Uterus (tissue), 4 donors: ENCODE measurements around the gene ZNF512B. TPM values are rescaled to one million over a fixed set of nuclear protein-coding genes. Genes with fewer than 3 reads are reported as not detected.

Experiments
- DNase-seq, 2 donors: peaks; one replicate each; pipeline ENCODE4 v3.0.0-alpha.2; 2019 to 2020
- H3K27ac ChIP-seq, 2 donors: fragments of 200-600 bp; sonication (generic); 1 replicate in 1 of 2; 2 replicates in 1 of 2; pipeline ENCODE4 v1.5.1; 2016 to 2018
- H3K27me3 ChIP-seq, 2 donors: fragments of 200-600 bp; sonication (generic); one replicate each; pipeline ENCODE4 v1.5.1; 2018 to 2019; ENCODE audit warnings: control low read depth in 1 of 2
- H3K36me3 ChIP-seq, 2 donors: fragments of 200-600 bp; sonication (generic); one replicate each; pipeline ENCODE4 v1.5.1; 2019; ENCODE audit warnings: control low read depth in 1 of 2
- H3K4me1 ChIP-seq, 2 donors: fragments of 200-600 bp; sonication (generic); one replicate each; pipeline ENCODE4 v1.5.1; 2018 to 2019; ENCODE audit warnings: control low read depth in 1 of 2
- H3K4me3 ChIP-seq, 2 donors: fragments of 200-600 bp; sonication (generic); 1 replicate in 1 of 2; 2 replicates in 1 of 2; pipeline ENCODE4 v1.5.1; 2018 to 2019; ENCODE audit warnings: mild to moderate bottlenecking in 1 of 2
- H3K9me3 ChIP-seq, 2 donors: fragments of 200-600 bp; sonication (generic); one replicate each; pipeline ENCODE4 v1.5.1; 2019; ENCODE audit warnings: control low read depth in 1 of 2
- POLR2A ChIP-seq, 2 donors: fragments of 450-650 bp; IDR thresholded peaks; one replicate each; pipeline ENCODE4 v1.6.1; 2016; ENCODE audit warnings: antibody characterized with exemption in 2 of 2, mild to moderate bottlenecking in 1 of 2, moderate library complexity in 1 of 2
- intact Hi-C: fragments of 100-400 bp; cut with DNase I; formaldehyde crosslinking; loops from one replicate; pipeline ENCODE4 v1.15.1; 2023; ENCODE audit warnings: low total_unique reads
- total RNA-seq, 4 donors: library from RNA; depleted of rRNA in 3 of 4; stranded (reverse); fragments of >200 nt in 3 of 4; gene quantifications; one replicate each; pipeline versions ENCODE4 v1.1.0 to v1.2.4, GENCODE V29; 2014 to 2023
- TF ChIP-seq, protein P1 (sequence below), 4 experiments: fragments of 200-600 bp in 2 of 4; fragments of 450-650 bp in 2 of 4; sonication (generic) in 2 of 4; IDR thresholded peaks; one replicate each; pipeline ENCODE4 v1.5.1; 2016 to 2019; ENCODE audit warnings: antibody characterized with exemption in 4 of 4, mild to moderate bottlenecking in 2 of 4, moderate library complexity in 1 of 4
- donor health status: DM: yes; HTN: yes; CAD: no.

The ZNF512B gene
- total RNA-seq, 4 donors from 2014 or later, result 4.7 to 23.3 (median 17.4) TPM

DNA sequence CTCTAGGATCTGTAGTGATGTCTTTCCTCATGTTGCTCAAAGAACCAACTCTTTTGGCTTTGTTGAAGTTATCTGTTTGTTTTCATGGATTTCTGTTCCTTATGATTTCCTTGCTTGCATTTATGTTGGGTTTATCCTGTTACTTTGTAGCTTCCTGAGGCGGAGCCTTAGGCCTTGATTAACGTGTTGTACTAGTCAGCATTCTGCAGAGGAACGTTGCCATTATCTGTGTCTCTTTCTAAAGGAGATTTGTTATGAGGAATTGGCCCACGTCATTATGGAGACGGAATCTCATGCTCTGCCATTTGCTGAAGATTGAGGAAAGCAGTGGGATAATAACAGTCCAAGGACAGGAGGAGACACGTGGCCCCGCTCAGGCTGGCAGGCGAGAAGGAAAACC lies 43.4 kb downstream of the ZNF512B start:
- Histone ChIP-seq H3K36me3 (no peaks in the 10 kb centered on the region), H3K27ac (no peak overlapping the region), H3K4me1 (no peaks in the 10 kb centered on the region), H3K4me3 (no peak overlapping the region), H3K9me3 (no peaks in the 10 kb centered on the region), H3K27me3 (no peaks in the 10 kb centered on the region)
- TF ChIP-seq POLR2A (IDR thresholded peaks at IDR 0.05), result no peak
- TF ChIP-seq, protein P1, sequence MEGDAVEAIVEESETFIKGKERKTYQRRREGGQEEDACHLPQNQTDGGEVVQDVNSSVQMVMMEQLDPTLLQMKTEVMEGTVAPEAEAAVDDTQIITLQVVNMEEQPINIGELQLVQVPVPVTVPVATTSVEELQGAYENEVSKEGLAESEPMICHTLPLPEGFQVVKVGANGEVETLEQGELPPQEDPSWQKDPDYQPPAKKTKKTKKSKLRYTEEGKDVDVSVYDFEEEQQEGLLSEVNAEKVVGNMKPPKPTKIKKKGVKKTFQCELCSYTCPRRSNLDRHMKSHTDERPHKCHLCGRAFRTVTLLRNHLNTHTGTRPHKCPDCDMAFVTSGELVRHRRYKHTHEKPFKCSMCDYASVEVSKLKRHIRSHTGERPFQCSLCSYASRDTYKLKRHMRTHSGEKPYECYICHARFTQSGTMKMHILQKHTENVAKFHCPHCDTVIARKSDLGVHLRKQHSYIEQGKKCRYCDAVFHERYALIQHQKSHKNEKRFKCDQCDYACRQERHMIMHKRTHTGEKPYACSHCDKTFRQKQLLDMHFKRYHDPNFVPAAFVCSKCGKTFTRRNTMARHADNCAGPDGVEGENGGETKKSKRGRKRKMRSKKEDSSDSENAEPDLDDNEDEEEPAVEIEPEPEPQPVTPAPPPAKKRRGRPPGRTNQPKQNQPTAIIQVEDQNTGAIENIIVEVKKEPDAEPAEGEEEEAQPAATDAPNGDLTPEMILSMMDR (IDR thresholded peaks at IDR 0.05), result no peak
- intact Hi-C loops, result no loop called here
- no peak for DNase-seq

DNA sequence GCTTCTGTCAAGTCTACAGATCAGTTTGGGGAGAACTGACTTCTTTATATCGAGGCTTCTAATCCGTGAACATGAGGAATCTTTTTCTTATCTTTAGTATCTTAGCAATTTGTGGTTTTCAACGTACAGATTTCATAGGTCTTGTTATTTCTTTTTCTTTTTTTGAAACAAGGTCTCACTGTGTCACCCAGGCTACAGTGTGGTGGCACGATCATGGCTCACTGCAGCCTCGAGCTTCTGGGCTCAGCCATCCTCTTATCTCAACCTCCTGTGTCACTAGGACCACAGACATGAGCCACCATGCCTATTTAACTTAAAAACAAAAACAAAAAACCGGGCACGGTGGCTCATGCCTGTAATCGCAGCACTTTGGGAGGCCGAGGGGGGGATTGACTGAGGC lies 45.5 kb downstream of the ZNF512B start:
- DNase-seq, result no peak
- no peaks in the 10 kb centered on the region for H3K9me3 ChIP-seq
- H3K4me1 ChIP-seq, result no peaks in the 10 kb centered on the region
- no peaks in the 10 kb centered on the region for H3K36me3 ChIP-seq
- no peak overlapping the region for H3K4me3 ChIP-seq
- intact Hi-C loops, result no loop called here
- H3K27ac ChIP-seq, result no peak overlapping the region
- no peak for TF ChIP-seq POLR2A (IDR thresholded peaks at IDR 0.05)
- TF ChIP-seq, protein P1 (IDR thresholded peaks at IDR 0.05), result no peak
- H3K27me3 ChIP-seq, result no peaks in the 10 kb centered on the region

DNA sequence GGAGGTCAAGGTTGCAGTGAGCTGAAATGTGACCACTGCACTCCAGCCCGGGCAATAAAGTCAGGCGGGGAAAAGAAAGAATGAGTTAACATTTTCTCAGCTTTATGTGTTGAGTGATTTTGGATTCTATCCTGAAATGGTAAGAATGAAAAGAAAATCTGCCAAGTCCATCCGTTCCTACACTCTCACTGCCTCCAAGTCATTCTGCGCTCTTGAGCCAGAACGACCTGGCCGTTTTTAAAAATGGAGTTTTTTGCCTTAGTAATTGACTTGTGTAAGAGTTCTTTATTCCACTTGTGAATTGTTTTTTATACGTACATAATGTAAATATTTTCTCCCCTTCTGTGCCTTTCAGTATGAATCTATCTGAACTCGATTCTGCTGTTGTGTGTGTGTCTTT lies 46.1 kb downstream of the ZNF512B start:
- TF ChIP-seq, protein P1 (IDR thresholded peaks at IDR 0.05), result no peak
- no peak for TF ChIP-seq POLR2A (IDR thresholded peaks at IDR 0.05)
- intact Hi-C loops, result no loop called here
- no peaks in the 10 kb centered on the region for H3K36me3 ChIP-seq
- no peaks in the 10 kb centered on the region for H3K27me3 ChIP-seq
- H3K4me3 ChIP-seq, result no peak overlapping the region
- no peaks in the 10 kb centered on the region for H3K9me3 ChIP-seq
- DNase-seq, result no peak
- no peak overlapping the region for H3K27ac ChIP-seq
- H3K4me1 ChIP-seq, result no peaks in the 10 kb centered on the region

DNA sequence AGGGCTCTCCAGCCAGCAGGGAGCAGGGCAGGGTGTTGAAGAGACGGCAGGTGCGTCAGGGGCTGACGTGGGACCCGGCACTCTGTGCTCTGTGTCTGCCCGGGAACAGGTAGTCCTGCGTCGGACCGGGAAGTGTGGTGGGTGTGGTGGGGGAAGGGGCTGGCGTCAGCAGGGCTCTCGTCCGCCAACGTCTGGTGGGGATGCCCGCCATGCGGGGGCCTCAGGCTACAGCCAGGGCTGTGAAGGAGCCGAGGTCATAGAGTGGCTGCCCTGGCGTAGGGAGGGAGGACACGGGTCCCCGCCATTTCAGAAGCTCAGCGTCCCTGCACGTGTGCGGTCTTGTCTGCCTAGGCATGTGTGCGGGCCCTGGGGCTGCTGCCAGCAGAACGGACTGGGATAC lies 49.5 kb downstream of the ZNF512B start:
- Histone ChIP-seq H3K4me3 (no peak overlapping the region), H3K27me3 (no peaks in the 10 kb centered on the region), H3K36me3 (no peaks in the 10 kb centered on the region), H3K27ac (no peak overlapping the region), H3K4me1 (no peaks in the 10 kb centered on the region), H3K9me3 (peaks cover 0 to 3% of the 10 kb centered on the region in 2 donors)
- no peak for TF ChIP-seq POLR2A (IDR thresholded peaks at IDR 0.05)
- TF ChIP-seq, protein P1 (IDR thresholded peaks at IDR 0.05), result no peak
- intact Hi-C loops, result no loop called here
- DNase-seq, result no peak

DNA sequence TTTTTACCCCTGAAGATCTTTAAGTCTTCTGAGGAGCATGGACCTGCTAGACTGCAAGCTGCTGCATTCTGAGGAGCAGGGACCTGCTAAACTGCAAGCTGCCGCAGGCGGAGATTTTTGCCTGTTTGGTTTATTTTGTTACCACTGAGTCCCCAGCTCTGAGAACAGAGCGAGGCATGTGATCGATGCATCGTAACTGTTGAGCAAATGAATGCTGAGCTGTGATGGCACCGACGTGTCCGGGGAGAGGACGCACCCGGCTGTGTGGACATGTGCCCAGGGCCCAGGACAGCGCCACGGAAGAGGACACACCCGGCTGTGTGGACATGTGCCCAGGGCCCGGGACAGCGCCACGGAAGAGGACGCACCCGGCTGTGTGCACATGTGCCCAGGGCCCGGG lies 50.6 kb downstream of the ZNF512B start:
- peaks cover 0 to 3% of the 10 kb centered on the region in 2 donors for H3K9me3 ChIP-seq
- H3K27ac ChIP-seq, result no peak overlapping the region
- no peaks in the 10 kb centered on the region for H3K36me3 ChIP-seq
- H3K4me1 ChIP-seq, result no peaks in the 10 kb centered on the region
- no peak for DNase-seq
- intact Hi-C loops, result no loop called here
- H3K4me3 ChIP-seq, result no peak overlapping the region
- H3K27me3 ChIP-seq, result no peaks in the 10 kb centered on the region
- no peak for TF ChIP-seq POLR2A (IDR thresholded peaks at IDR 0.05)
- TF ChIP-seq, protein P1 (IDR thresholded peaks at IDR 0.05), result no peak
